Stimulated activated CD4-positive, alpha-beta T cell treated with anti-CD3 and anti-CD28 coated beads, Interleukin-15, amount 100 ng/mL, for 1 hour (primary cell): Measurements from ENCODE around the gene IQCE.
"Not testable (repeated sequence)": the region's sequence is repeated elsewhere in the genome, so short reads cannot be mapped to it uniquely, and the experiment has no call there.

Source experiments
- DNase-seq, 2 donors: peaks; one replicate each; pipeline ENCODE4 v3.0.0-alpha.2; 2020; ENCODE audit warnings: low read depth in 1 of 2, low spot score in 1 of 2

IQCE gene

DNA sequence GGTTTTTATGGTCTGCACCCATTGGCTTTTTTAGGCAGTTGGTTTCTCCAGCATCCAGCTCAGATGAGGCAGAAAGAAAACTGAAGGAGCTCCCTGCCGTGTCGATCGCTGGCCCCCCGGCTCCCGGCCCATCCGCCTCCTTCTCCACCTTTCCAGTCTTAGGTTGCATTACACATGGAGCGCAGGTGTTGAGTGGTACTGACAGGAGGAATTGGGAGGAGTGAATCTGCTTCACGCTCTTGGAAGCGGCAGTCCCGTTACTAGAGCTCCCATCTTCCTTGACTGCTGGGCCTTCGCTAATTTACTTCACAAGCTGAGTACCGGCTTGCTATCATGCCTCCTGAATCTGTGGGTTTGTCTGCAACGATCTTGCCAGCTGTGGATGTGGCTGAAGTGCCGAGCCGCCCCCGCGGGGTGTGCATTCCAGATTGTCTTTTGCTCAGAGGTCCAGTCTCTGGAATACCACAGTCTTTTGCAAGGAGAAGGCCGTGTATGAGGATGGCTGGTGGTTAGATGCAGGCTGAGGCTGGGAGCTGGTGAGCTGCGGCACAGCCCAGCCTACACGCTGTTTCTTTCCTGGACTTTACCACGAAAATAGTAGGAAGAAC lies 17.1 kb downstream of the IQCE start:
- no peak for DNase-seq

DNA sequence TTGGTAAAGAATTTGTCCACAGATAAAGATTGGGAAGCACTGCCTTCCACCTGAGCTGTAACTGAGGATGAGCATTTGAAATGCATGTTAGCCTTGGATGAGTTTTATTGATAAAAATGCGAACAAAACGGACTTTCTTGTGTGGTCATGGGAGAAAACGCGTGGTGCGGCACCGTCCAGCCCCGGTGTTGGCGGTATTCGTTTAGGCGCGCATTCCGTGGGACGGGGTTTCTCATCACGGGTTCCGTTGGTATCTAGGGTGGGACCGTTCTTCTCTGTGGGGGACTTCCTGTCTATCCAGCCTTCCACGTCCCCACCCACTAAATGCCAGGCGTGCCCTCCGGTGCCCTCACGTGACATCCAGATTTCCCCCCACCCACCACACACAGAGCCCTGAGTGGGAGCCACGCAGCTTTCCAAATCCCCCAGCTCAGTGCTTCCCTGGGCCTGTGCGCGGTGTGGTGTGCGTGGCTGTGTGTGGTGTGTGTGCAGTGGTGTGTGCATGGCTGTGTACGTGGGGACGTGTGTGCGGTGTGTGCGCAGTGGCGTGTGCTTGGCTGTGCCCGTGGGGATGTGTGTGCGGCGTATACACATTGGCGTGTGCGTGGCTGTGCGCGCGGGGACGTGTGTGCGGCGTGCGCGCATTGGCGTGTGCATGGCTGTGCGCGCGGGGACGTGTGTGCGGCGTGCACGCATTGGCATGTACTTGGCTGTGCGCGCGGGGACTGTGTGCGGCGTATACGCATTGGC lies 18.1 kb downstream of the IQCE start:
- no peak for DNase-seq

DNA sequence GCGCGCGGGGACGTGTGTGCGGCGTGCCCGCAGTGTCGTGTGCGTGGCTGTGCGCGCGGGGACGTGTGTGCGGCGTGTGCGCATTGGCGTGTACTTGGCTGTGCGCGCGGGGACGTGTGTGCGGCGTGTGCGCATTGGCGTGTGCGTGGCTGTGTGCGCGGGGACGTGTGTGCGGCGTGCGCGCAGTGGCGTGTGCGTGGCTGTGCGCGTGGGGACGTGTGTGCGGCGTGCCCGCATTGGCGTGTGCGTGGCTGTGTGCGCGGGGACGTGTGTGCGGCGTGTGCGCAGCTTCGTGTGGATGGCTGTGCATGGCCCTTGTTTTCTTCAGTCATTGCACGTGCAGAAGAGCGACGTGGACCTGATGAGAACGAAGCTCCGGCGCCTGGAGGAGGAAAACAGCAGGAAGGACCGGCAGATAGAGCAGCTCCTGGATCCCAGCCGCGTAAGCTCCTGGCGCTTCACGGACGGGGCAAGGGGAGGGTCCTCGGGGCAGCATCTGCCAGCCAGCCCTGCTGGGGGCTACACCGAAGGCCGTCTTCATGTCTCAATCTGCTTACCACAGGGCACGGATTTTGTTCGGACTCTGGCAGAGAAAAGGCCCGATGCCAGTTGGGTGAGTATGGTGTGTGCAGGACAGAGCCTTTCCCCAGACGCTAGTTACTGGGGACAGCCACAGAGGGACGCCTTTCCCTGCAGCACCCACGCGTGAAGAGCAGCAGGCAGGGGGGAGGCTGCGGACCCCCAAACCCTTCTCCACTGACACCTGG lies 19.3 kb downstream of the IQCE start:
- DNase-seq, result no peak

GRCh38 chr7:2580636-2581035 lies 21.9 kb downstream of the IQCE start:
- no peak for DNase-seq

GRCh38 chr7:2582006-2582735 lies 23.4 kb downstream of the IQCE start:
- no peak for DNase-seq

DNA sequence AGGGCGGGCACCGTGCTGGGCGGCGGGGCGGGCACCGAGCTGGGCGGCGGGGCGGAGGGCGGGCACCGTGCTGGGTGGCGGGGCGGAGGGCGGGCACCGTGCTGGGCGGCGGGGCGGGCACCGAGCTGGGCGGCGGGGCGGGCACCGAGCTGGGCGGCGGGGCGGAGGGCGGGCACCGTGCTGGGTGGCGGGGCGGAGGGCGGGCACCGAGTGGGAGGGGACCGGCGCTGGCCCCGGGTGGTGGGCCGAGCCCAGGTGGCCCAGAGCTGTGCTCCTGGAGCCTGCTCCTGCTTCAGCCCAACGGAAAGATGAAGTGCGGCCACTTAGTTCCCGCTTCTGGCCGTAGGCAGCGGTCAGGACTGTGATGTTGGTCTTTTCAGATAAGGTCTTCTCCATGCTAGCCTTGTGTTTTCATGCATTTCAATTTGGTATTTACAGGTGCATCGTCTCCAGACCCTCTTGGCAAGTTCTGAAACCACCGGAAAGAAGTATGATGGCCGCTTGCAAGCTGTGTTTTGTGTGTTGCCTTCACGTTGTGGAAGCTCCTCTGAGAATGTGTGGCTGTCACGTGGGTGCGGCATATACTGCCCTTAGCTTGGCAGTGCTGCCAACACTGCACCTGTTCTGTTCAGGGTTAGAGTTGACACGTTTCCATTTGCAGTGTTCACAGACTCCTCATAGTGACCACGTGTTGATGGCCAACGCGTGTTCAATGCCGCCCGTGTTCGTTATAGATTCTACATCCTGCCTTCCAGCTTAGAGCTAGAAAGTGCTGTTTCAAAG lies 25.2 kb downstream of the IQCE start:
- no peak for DNase-seq

DNA sequence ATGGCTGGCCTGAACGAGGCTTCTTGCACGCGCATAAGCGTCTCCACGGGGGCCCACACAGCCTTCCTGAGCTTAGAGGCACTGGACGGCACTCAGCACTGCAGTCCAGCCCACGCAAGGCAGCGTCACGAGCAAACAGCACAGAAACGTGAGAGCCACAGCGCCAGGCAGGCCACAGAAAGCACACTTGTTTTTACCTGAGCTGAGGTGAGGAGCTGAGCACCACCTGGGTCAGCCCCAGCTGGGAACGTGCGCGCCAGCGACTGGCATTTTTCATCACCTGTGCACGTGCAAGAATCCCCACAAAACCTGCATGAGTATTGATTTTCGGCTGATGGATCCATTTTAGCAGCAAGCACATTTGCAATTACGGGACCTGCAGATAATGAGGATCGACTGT lies 26.7 kb downstream of the IQCE start:
- DNase-seq, result no peak

- DNase-seq, result no peak
Observed at GRCh38 chr7:2586326-2587020, 27.7 kb downstream of the IQCE start.

- DNase-seq, result no peak
Observed at GRCh38 chr7:2587134-2587533, 28.4 kb downstream of the IQCE start.

- DNase-seq, result no peak
Observed at GRCh38 chr7:2587778-2588177, 29.0 kb downstream of the IQCE start.

GRCh38 chr7:2589341-2589740 lies 30.6 kb downstream of the IQCE start:
- no peak for DNase-seq

DNA sequence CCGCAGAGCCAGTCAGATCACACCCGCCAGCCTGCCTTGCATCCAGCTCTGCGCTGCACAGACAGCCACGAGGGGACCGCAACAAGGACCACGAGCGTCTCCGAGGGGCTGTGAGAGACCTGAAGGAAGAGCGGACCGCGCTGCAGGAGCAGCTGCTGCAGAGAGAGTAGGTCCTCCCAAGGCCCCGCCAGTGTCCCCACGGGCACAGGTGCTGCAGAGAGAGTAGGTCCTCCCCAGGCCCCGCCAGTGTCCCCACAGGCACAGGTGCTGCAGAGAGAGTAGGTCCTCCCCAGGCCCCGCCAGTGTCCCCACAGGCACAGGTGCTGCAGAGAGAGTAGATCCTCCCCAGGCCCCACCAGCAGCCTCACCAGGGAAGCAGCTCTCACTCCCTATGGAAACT lies 31.2 kb downstream of the IQCE start:
- not testable (repeated sequence) for DNase-seq

GRCh38 chr7:2592375-2592865 lies 33.6 kb downstream of the IQCE start:
- DNase-seq, result no peak

- DNase-seq, result no peak
Observed at GRCh38 chr7:2593036-2593727, 34.4 kb downstream of the IQCE start.

DNA sequence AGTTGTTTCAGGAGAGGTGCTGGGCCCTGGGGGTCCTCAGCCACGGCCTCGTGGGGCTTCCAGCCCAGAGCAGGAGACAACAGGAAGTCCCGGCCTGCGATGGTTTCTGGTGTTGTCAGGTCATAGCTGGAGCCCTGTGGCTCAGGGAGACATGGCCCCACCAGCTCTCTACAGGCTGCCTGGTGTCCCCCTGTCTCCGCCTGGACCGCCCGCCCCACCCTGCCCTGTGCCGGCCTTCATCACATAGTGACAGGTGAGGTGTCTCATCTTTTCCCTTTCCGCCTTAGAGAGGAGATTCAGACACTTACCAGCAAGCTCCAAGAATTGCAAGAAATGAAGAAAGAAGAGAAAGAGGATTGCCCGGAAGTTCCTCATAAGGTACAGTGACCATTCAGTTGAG lies 35.8 kb downstream of the IQCE start:
- DNase-seq, result no peak

- no peak for DNase-seq
Observed at GRCh38 chr7:2595258-2595860, 36.6 kb downstream of the IQCE start.

GRCh38 chr7:2596464-2597272 lies 37.9 kb downstream of the IQCE start:
- DNase-seq, result no peak

- DNase-seq, result no peak
Observed at GRCh38 chr7:2597273-2597640, 38.5 kb downstream of the IQCE start.
